ENCODE data around the gene MAP3K21. TPM values are rescaled to one million over a fixed set of nuclear protein-coding genes. Genes with fewer than 3 reads are reported as not detected.

The MAP3K21 gene
- total and polyA plus RNA-seq, 2 of the 8 experiments (the other 6 are each of a cell fraction or from before 2014, with no cell fraction given): 21.2 to 21.8 TPM

DNA sequence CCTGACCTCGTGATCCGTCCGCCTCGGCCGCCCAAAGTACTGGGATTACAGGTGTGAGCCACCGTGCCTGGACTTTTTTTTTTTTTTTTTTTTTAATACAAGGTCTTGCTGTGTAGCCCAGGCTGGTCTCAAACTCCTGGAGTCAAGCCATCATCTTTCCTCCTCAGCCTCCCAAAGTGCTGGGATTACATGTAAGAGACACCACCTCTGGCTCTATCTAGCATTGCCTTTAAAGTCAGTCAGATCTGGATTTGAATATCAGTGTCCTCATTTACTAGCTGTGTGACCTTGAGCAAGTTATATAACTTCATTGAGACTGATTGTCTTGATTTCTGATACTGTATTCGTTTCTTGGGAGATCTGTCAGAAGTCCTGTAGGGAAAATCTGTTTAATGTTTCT, 6.6 kb downstream of the MAP3K21 start:
- Histone ChIP-seq H3K9me3 (ENCODE audit: insufficient read depth in 2 of 2, low read depth in 1 of 2, low read length in 1 of 2) (no peaks in the 10 kb centered on the region), H3K14ac (ENCODE audit: insufficient read length) (no peak overlapping the region), H3K23me2 (ENCODE audit: low read depth, low read length) (no peaks in the 10 kb centered on the region; the same call in 1 of the 2 replicates), H2BK120ac (replicated peaks; ENCODE audit: low read depth, low read length) (no peak overlapping the region), H3K79me1 (ENCODE audit: low read depth, low read length) (peaks cover 6% of the 10 kb centered on the region), H4K20me1 (replicated peaks in 1 of 2; ENCODE audit: control insufficient read depth in 1 of 2, insufficient read depth in 2 of 2, low read length in 2 of 2) (peaks cover 4 to 7% of the 10 kb centered on the region in 2 experiments), H3K27me3 (replicated peaks in 1 of 4; ENCODE audit: control insufficient read depth in 3 of 4, extremely low read depth in 1 of 4, insufficient read depth in 3 of 4, low read length in 3 of 4) (peaks cover 0 to 2% (median under 1%) of the 10 kb centered on the region in 4 experiments; a peak in 3 of 7 replicates), H3K23ac (ENCODE audit: insufficient read length) (no peak overlapping the region), H3K27ac (ENCODE audit: low read depth, low read length) (no peak overlapping the region), H3K4me2 (ENCODE audit: insufficient read depth in 1 of 2, low read depth in 2 of 2, low read length in 2 of 2) (no peak overlapping the region), H3K79me2 (ENCODE audit: control insufficient read depth in 1 of 2, insufficient read depth in 2 of 2, low read length in 2 of 2) (peaks cover 0 to 82% of the 10 kb centered on the region in 2 experiments; a peak in 2 of 4 replicates), H4K8ac (ENCODE audit: extremely low read depth, insufficient read depth, low read length) (no peak overlapping the region), H3K9ac (replicated peaks in 1 of 4; ENCODE audit: extremely low read depth in 1 of 4, low read depth in 3 of 4, low read length in 3 of 4) (no peak overlapping the region), H3K4me1 (replicated peaks in 1 of 4; ENCODE audit: control insufficient read depth in 3 of 4, insufficient read depth in 4 of 4, low read length in 3 of 4) (peaks cover 0 to 6% (median 5%) of the 10 kb centered on the region in 4 experiments; a peak in 5 of 7 replicates), H3K4me3 (ENCODE audit: extremely low read depth in 1 of 4, insufficient read depth in 2 of 4, low read depth in 3 of 4, low read length in 4 of 4) (no peak overlapping the region), H4K5ac (ENCODE audit: insufficient read length, low read depth, low read length) (no peak overlapping the region), H2BK20ac (ENCODE audit: low read length) (no peak overlapping the region), H3K18ac (ENCODE audit: extremely low read depth, low read length) (no peak overlapping the region), H2BK12ac (ENCODE audit: low read depth, low read length) (no peak overlapping the region), H2AFZ (ENCODE audit: low read length) (no peak overlapping the region), H2BK15ac (ENCODE audit: low read length) (no peak overlapping the region), H2BK5ac (ENCODE audit: low read depth, low read length) (no peak overlapping the region), H3K56ac (replicated peaks; ENCODE audit: insufficient read length, low read depth, low read length) (no peak overlapping the region), H3K4ac (replicated peaks; ENCODE audit: insufficient read length, low read depth, low read length) (no peak overlapping the region), H3K36me3 (ENCODE audit: control insufficient read depth in 2 of 4, insufficient read depth in 4 of 4, low read length in 3 of 4) (no peaks in the 10 kb centered on the region), H2AK5ac (ENCODE audit: low read depth, low read length) (no peak overlapping the region), H4K91ac (replicated peaks; ENCODE audit: insufficient read length, low read length) (no peak overlapping the region)
- CTCF ChIA-PET (ENCODE audit: partially characterized antibody): interaction anchor here (0.6 to 1.9 kb wide), 3 partner anchors 10 to 40 kb away, joined by 3 to 8 read pairs (median 4); no protein-coding TSS in a partner anchor
- 88% methylated on average over 7 of the region's 7 CpGs; no CpG with 5 or more reads in 1 of the 2 experiments for WGBS, 2 experiments (ENCODE audit: extremely low coverage in 1 of 2, insufficient coverage in 1 of 2, insufficient read length in 1 of 2, insufficient replicate concordance in 2 of 2, low coverage in 1 of 2, low lambda C conversion rate in 2 of 2, missing lambda C conversion rate in 1 of 2)
- TF ChIP-seq RNF2 (IDR thresholded peaks at IDR 0.05; ENCODE audit: borderline replicate concordance, low read depth, low read length, missing control alignments, poor library complexity, severe bottlenecking): no peak
- TF ChIP-seq SAP30 (IDR thresholded peaks at IDR 0.05; ENCODE audit: insufficient read depth, insufficient replicate concordance, low read length): no peak
- FAIRE-seq (no peak), DNase-seq (ENCODE audit: low read depth in 1 of 2, low spot score in 2 of 2) (no peak)
- POLR2A ChIA-PET (ENCODE audit: partially characterized antibody): no interaction called here

All from H1 (cell line).